NOMO-1 (cell line): Measurements from ENCODE around the gene RRN3.
"Not testable (repeated sequence)": the region's sequence is repeated elsewhere in the genome, so short reads cannot be mapped to it uniquely, and the experiment has no call there.

Source experiments
- DNase-seq, 2 experiments: peaks; one replicate each; lab custom pipeline; 2025; ENCODE audit not compliant: unreplicated experiment in 2 of 2; lab: John Stamatoyannopoulos, UW

Gene RRN3

DNA sequence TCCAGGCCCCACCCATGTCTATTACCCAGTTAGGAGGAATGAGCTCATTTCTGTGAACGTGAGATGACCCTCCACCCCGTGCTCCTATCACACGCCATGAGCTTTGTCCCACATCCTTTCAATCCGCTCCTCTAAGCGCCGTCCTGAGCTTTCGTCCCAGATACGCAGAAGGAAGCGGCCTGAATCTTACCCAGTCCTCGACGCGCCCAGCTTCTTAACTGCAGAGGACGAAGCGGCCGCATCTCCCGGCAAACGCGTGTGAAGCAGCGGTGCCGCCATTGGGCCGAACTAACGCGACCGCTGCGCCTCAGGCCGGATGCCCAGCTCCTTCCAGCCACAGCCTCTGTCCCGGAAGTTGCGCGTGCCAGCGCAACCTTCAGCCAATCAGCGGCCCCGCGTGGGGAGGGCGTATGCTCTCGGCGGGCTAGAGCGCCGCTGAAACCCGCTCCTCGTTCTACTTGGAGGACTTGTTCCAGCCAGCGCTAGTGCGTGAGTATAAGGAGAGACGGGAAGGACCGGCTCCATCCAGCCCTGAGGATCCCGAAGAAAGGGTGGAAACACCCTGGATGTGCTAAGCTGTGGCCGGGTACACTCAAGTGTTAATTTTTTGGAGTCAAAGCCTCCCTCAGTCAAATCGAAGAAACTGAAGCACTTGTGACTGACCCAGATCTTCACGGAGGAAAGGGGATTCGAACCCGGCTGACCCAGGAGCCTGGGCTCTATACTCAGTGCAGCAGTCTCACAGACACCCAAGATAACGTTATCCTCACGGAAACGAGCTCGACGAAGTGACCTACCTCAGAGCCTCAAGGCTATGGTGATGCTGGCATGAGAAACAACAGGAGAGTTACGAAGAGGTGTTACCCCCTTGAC is at the start of gene RRN3:
Gene RRN3, minus strand, starts transcription at position 318 of the 873 bp plus-strand sequence. Its CDS starts 39 bp downstream, at position 279.
- DNase-seq: peak; percentile 81 to 91

DNA sequence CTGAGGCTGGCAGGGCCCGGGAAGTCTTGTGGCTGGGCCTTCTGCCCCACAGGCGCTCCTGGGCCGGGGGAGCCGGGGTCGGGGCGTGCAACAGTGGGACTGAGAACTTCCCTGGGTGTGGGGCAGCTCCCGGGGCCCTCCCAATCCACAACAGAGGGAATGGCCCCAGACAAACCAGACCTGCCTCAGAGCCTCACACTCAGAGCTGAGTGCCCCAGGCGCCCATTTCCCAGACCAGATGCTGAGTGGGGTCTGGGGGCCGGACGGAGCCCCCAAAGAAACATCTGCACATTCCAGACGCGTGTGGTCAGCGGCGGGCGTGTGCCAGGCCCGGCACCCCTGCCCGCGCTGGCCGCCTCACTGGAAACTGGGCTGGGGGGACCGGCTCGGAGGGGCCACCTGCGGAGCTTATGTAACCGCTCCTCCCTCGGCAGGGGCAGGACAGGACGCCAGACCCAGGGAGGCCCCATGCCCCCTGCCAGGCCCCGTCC is 49.6 kb upstream of the RRN3 start:
- not testable (repeated sequence) for DNase-seq

- DNase-seq: not testable (repeated sequence)
These were observed 49.0 kb upstream of the RRN3 start for GRCh38 chr16:15142891-15143600.

DNA sequence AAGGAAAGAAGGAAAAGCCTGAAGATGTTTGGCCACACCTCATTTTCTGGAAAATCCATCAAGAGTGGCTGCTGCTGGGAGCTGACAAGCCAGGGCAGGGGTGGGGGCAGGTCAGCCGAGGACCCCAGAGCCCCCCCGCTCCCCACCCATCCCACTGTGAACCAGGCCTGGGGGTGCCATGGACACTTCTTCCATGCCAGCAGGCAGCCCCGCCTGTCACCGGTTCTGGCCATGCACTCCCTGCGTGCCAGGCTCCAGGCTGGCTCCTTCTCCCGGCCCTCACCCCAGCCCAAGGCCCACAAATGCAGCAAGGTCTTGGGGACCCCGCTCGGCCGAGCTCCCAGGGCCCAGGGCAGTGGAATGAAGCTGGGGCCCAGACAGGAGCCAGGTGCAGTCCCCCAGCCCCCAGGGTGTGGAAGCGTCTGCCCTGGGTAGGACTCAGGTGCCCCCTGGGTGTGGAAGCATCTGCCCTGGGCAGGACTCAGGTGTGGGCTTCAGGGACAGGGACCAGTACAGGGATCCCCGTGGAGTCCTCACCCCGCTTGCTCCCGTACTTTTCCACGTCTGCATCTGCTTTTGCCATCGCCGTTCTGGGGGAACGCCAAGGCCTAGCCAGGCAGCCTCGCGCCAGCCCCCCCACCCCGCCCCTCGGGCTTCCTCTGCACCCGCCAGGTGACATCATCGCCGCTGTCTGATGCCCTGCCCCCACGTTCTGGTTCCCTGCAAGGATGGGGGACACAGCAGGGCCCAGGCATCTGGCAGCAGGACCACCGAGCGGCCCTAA is 48.2 kb upstream of the RRN3 start:
- DNase-seq: not testable (repeated sequence)

DNA sequence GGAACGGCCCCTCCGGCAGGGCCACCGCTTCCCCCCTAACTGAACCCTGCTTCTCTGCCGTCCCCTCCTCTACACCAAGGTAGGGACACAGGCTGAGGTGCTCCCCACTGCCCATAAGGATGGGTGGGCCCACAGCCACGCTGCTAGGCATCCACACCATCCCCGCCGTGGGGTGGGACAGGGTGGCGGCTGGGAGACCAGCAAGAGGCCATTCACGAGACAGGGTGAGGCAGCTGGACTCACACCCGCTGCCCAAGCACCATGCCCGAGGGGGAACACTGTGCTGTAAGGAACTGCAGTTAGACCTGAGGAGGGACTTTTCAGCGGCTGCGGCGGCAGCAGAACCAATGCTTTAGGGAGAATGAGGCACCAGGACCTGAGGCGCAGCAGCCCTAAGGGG is 47.5 kb upstream of the RRN3 start:
- DNase-seq: no peak

DNA sequence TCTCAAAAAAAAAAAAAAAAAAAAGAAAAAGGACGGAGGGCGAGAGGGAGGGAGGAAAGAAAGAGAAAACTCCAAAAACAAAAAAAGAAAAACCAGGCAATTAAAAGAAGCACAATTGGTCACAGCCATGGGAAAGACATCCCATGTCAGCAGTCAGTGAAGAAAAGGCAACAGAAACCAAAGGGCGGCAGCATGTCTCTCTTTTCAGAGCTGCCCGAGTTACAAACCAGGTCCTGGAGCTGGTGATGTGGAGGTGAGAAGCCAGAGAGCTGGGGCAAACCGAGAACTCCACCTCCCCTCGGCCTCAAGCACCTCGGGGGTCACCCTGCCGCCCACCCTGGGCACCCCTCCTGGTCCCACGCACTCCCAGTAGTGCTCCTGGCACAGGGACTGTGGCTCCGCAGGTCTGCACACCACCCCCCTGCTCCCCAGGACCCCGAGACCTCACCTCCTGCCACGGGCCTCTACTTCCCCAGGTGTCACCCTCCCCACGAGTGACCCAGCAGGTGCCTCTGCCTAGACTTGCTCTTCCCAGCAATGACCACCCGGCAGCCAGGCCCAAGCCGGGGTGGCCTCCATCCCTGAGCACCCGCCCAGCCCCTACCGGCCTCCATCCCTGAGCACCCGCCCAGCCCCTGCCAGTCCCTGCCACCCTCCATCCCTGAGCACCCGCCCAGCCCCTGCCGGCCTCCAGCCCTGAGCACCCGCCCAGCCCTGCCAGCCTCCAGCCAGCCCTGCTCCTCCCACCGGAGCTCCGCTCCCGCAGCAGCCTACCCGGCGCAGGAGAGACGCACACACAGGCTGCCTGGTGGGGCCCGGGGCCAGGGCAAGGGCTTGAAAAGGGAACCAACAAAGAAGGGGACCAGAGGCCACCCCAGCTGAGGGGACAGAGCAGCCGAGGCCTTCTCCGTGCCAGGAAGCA is 46.6 kb upstream of the RRN3 start:
- DNase-seq: not testable (repeated sequence)

GRCh38 chr16:15137514-15137913 is 43.4 kb upstream of the RRN3 start:
- not testable (repeated sequence) for DNase-seq

- DNase-seq: not testable (repeated sequence)
These were observed 41.6 kb upstream of the RRN3 start for GRCh38 chr16:15135483-15136360.

GRCh38 chr16:15134752-15135482 is 40.8 kb upstream of the RRN3 start:
- not testable (repeated sequence) for DNase-seq

- DNase-seq: not testable (repeated sequence)
These were observed 39.5 kb upstream of the RRN3 start for GRCh38 chr16:15133554-15133953.

DNA sequence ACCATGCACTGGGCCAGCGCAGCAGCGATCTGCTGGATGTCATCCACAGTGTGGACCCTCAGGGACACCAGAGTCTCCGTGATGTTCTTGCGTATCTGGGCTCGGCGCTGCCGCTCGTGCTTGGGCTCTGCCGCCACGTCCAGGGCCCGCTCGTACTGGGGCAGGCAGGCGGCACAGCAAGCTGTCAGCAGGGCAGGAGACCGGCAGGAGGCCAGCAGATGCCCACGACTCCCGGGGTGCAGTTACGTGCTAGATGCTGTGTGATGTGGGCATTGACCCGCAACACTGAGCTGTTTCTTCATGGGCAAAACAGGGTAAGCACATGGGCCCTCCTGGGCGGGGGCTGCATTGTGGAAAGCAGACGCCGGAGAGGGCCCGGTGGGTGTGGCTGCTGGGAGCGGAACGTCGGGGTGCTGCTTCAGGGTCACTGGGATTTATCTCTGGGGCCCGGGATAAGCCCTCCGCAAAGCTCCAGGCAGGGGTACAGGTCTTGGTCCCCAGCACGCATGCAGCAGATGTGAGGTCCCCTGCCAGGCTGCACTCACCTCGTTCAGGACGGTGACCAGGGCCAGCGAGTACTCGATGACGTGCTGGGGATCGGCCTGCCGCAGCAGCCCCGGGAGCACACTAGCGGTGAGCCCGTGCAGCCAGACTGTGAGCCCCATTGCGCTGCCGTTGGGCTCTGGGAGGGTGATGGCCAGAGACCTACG is 38.8 kb upstream of the RRN3 start:
- DNase-seq: not testable (repeated sequence)

DNA sequence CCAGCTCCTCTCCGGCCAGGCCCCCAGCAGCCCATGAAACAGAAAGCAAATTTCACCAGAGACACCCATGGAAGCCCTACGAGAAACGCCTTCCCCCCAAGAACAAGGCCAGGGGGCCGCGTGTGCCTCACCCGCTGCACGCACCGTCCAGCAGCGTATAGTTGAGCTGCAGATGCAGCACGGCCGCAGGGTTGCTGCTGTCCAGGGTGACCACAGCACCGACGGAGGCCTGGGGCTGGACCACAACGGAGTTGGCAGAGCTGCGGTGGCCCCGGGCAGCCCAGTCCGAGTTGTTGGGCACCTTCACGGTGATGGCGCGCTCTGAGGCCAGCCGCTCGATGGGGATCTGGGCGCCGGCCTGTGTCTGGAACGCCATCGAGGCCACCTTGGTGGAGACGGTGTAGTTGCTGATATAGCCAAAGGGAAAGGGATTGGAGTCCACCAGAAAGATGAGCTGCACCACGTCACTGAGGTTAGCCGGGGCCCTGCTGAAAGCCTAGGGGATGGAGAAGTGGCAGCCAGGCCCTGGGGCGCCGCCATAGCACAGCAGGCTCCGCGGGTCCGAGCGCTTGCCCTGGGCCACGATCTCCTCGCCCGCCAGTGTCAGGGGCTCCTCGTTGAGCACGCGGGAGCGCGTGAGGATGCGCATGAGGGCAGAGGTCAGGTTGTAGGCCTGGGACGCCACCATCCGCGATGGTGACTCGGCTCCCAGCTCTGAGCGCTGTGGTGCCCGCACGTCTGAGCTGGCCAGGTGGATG is 37.0 kb upstream of the RRN3 start:
- not testable (repeated sequence) for DNase-seq

- DNase-seq: not testable (repeated sequence)
These were observed 36.3 kb upstream of the RRN3 start for GRCh38 chr16:15130256-15130932.

DNA sequence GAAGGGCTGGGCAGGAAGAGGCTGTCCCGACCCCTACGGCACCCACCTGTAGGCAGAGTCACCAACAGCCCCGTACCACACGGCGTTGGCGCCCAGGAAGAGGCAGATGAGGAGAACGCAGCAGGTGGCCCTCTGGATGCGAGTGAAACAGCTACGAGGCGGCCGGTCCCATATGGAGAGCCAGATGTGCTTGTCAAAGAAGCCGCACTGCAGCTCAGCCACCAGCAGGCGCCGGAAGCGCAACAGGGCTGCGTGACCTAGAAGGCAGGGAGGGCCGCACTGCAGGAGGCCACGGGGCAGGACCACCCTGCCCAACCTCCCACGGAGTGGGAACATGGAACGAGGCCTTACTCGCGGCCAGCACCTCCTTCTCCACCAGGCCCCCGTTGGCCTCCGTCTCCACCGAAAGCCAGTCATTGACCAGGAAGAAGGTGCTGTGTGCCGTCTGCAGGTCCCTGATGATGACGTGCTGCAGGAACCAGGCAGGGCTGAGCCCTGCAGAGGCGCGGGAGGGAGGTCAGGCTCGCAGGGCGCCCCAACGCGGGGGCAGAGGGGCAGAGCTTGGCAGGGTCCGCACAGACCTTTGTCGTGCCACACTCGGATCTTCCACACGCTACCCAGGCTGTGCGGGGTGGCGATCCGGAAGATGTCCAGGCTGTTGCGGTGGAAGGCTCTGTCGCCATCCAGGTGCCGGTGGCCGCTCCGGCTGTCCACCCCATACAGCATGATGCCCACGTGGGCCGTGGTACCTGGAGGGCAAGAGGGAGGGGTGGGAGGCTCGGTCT is 33.8 kb upstream of the RRN3 start:
- DNase-seq: not testable (repeated sequence)

DNA sequence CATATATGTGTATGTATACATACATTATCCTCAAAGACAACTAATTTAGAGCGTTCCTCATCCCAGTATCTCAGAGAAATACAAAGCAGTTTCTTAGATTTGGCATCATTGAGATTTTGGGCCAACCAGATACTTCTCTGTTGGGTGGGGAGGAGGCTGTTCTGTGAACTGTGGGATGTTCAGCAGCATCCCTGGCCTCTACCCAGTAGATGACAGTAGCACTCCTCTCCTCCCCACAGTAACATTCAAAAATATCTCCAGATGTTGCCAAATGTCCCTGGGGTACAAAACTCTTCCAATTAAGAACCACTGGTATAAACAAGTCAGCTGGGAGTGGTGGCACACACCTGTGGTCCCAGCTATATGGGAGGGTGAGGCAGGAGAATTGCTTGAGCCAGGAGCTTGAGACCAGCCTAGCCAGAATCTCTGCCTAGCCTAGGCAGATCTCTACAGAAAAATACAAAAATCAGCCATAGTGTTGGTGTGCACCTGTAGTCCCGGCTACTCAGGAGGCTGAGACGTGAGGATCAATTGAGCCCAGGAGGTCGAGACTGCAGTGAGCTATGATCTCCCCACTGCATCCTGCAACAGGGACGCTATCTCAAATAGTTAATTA is 6.4 kb upstream of the RRN3 start:
- not testable (repeated sequence) for DNase-seq
